SKM-1 (cell line): ENCODE data around the gene CDKN2B.

Experiments
- DNase-seq: peaks from one replicate; lab custom pipeline; 2025; ENCODE audit not compliant: unreplicated experiment; lab: John Stamatoyannopoulos, UW

Gene CDKN2B

DNA sequence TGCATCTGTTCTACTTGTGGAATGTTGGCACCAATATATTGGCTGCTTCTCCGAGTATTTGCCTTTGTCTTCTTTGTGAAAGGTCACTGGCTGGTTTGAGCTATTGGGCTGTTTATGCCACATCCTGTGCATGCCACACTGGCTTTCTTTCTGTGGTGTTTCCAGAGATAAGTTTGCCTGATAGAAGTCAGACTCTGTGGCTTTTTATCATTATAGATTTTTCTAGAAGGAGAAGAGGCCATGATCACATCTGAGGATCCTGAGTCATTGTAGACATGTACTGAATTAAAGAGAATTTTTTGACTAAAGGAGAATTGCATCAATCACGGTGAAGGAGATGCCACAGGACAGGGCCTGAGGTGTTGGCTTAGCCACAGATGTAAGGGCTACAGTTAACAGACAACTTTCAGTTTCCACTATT is 26.5 kb upstream of the CDKN2B start:
- DNase-seq = no peak

GRCh38 chr9:22033012-22033630 is 24.0 kb upstream of the CDKN2B start:
- no peak for DNase-seq

DNA sequence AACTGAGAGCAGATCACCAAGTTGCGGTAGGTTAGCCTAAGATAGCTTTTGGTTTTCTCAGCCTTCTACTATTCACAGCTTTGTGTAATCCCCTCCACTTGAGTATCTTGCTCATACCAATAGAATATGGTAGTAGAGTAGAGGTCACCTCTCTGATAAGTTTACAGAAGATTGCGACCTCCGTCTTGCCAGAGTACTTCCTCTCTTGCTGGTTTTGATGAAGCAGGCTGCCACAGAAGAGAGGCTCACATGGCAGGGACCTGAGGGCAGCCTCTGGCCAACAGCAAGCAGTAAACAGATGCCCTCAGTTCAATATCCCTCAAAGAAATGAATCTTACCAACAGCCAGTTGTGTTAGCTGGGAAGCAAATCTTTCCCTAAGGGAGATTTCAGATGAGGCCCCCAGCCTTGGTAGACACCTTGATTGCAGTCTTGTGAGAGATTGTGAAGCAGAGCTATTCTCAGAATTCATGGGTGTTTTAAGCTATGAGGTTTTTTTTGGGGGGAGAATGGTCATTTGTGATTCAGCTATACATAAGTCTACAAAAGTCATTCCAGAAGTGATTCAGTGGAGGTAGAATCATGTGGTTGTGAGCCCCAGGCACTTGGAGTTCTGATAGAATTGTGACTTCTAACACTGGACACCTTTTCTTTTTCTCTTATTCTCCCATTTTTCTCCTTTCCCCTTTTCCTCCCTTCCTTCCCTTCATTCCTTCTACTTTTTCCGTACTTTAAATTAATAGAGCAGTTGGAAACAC is 22.7 kb upstream of the CDKN2B start:
- DNase-seq = peak; percentile 36

DNA sequence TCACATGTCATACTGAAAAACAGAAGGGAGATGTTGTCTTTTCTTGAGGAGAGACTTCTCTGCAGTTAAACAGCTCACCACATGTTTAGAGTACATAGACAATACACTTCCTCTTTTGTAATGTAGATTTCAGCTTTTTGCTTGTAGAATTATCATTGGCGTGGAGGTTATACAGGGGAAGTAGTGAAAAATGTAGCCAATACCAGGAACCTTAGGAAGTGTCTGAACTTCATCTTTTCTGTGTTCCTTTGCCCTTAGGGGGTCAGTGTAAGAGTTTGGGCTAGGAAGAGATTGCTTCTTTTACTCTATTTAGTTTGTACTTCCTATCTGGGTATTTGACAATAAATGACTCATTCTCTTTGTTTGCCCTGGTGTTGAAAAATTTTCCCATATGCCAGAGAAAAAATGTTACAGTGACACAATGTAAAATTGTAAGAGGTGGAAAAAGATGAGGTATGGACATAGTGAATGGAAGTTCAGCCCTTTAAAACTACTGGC is 21.0 kb upstream of the CDKN2B start:
- DNase-seq = peak; percentile 95

- DNase-seq = no peak
These were observed 20.1 kb upstream of the CDKN2B start for GRCh38 chr9:22029231-22029630.

DNA sequence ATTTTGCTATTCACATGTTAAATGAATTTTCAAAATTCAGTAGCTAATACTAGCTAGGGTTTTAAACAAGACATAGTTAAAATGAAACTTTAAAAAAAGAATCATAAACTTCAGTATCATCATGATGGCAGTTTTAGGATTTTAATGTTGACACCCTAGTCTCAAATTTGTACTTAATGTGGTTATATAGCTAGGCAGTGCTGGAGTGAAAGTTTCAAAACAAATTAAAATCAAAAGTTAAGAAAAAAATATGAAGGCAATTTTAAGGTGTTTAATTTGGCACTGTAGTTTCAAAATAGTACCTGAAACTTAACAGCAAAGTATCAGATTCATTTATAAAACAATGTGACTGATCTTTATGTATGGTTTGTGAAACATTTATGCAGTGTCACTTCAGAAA is 19.3 kb upstream of the CDKN2B start:
- no peak for DNase-seq

DNA sequence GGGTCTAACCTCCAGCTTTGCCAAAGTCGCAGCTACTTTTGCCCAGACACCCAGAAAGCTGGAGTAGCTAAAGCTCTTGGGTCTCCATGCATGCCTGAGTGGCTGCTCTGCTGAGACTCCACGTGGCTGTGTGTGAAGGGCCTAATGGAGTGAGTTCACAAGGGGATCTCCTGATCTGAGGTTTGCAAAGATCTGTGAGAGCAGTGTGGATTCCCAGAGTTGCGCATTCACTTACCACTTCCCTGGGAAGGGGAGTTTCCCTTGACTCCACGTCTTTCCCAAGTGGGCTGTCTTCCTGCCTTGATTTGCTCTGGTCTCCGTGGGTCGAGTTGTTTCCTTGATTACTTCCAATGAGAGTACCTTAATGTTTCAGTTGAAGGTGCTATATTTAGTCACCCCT is 17.6 kb upstream of the CDKN2B start:
- no peak for DNase-seq

DNA sequence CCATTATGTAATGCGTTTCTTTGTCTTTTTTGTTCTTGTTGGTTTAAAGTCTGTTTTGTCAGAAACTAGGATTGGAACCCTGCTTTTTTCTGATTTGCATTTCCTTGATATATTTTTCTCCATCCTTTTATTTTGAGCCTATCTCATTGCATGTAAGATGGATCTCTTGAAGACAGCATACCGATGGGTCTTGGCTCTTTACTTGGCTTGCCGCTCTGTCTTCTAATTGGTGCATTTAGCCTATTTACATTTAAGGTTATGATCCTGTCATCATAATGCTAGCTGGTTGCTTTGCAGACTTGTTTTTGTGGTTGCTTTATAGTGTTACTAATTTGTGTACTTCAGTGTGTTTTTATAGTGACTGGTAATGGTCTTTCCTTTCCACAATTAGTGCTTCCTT is 13.3 kb upstream of the CDKN2B start:
- DNase-seq = no peak

GRCh38 chr9:22010866-22011625 is 1.9 kb upstream of the CDKN2B start:
- no peak for DNase-seq

GRCh38 chr9:22009506-22009867 is 382 bp upstream of the CDKN2B start:
- DNase-seq = no peak

DNA sequence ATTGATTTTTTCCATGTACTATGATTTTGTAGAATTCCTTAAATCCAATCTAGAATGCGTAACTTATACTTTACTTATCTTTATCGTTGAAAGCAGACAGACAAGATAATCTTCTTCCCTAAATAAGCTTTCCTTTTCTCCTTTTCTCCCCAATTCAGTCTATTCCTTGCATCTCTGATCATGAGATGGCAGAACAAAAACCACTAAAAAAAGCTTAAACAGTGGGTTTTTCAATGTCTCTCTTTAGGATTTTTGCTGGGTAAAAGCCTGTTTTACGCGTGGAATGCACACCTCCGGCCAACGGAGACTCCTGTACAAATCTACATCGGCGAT is 755 bp downstream of the CDKN2B start:
- DNase-seq = no peak

DNA sequence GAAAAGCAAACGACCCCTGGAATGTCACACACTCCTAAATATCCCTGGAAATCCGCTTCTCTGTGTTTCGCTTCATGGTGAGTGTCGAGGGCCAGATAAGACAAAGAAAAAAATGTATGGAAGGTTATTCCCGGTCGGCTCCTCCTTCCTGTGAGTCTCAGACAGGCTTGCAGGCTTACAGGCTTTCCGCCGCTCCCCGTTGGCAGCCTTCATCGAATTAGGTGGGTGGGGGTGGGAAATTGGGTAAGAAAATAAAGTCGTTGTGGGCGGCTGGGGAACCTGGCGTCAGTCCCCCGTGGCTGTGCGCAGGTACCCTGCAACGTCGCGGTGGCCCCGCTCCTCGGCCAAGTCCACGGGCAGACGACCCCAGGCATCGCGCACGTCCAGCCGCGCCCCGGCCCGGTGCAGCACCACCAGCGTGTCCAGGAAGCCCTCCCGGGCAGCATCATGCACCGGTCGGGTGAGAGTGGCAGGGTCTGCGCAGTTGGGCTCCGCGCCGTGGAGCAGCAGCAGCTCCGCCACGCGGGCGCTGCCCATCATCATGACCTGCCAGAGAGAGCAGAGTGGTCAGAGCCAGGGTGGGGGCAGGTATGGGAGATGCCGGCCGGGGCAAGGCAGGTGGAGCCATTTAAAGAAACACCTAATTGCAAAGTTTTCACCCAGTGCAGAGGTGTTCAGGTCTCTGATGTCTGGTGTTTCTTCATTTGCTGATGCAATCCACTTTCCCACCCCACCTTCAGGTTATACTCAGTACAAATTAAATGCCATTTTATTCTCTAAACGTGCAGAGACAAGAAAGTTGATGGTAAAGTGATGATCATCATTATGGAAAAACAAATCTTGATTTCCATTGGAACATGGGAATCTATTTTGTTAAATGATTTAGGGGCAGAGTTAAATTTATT is 3.2 kb downstream of the CDKN2B start:
- DNase-seq = no peak

GRCh38 chr9:22005021-22005701 is 3.9 kb downstream of the CDKN2B start:
- DNase-seq = no peak

GRCh38 chr9:22002038-22002437 is 7.1 kb downstream of the CDKN2B start:
- DNase-seq = no peak

GRCh38 chr9:21998026-21998425 is 11.1 kb downstream of the CDKN2B start:
- no peak for DNase-seq

DNA sequence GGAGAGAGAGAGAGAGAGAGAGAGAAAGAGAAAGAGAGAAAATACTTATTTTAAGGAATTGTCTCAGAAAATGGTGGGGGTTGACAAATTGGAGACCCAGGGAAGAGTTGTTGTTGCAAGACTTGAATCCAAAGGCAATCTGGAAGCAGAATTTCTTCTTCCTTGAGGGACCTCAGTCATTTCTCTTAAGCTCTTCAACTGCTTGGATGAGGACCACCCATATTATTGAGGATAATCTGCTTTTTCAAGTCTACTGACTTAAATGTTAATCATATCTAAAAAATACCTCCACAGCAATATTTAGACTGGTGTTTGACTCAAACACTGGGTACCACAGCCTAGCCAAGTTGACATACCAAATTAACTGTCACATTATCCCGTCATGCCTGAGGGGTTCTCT is 11.6 kb downstream of the CDKN2B start:
- no peak for DNase-seq

DNA sequence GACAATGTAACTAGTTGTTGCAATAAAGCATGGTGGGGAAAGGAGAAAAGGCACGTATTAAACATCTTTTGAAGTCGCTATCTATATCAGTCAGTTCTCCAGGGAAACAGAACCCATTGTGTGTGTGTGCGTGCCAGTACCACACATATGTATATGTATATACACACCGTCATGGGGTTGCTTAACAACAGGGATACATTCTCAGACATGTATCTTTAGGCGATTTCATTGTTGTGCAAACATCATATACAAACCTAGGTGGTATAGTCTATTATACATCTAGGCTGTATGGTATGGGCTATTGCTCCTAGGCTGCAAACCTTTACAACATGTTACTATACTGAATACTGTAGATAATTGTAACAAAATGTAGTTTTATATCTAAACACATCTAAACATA is 12.2 kb downstream of the CDKN2B start:
- DNase-seq = no peak

DNA sequence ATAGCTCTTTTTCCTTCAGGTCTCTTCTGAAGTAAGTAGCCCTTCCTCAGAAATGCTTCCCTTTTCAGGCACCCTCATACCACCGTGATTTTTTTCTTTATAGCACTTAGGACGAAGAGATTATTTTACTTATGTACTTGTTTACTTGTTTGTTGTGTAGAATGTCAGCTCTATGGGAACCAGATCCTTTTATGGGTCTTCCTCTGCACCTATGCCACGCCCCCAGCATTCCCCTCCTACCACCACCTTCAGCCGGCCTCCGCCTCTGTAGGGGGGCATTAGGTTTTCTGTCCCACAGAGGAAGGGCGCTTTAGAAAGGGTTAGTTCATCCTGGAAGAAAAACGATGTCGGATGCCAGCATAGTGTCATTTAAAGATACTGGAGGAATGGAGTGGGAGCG is 12.7 kb downstream of the CDKN2B start:
- no peak for DNase-seq

DNA sequence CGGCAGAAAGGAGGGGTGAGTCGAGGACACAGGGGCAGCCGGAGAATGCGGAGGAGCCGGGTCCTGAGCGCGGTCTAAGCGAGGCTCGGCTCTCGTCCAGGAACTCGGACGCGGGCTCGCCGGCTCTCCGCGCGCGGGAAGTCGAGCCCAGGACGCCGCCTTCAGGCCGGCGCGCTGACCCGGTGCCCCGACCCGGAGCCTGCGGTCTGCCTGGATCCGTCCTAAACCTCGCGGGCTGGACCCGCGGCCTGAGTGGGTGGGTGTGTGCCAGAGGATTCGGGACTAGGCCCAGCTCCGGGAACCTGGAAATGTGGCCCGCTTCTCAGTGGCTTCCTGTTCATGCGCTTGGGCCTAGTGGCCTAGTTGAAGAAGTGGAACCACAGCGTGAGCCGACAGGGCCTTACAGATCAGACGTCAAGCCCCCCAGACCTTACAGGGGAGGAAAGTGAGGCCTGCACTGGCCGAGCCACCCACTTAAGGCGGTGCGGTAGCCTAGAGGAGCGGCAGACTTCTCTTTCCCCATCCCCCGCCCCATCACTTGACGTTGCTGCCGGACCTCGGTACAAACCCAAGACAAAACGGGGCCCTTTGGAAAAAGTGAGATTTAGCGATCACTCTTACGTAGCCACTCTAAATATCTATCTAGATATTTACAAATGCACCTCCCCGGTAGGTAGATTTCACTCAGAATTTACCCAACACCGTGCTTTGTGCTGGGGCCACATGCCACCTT is 13.3 kb downstream of the CDKN2B start:
- no peak for DNase-seq
